Aorta (tissue), 5 donors: ENCODE results near the gene SELENOT. TPM values are rescaled to one million over a fixed set of nuclear protein-coding genes. Genes with fewer than 3 reads are reported as not detected.
"Not testable (repeated sequence)": the region's sequence is repeated elsewhere in the genome, so short reads cannot be mapped to it uniquely, and the experiment has no call there.

Source experiments
- ATAC-seq: fragments of 200-7000 bp; cut with Tn5 transposase; one replicate; pipeline ENCODE4 v1.9.1; 2022; ENCODE audit warnings: moderate library complexity; ENCODE audit not compliant: low FRiP score
- DNase-seq, 2 donors: peaks; one replicate each; pipeline ENCODE4 v3.0.0-alpha.2; 2020
- H3K27ac ChIP-seq, 2 donors: one replicate each; pipeline ENCODE4 v1.5.1; 2013; ENCODE audit warnings: low read length in 2 of 2, mild to moderate bottlenecking in 2 of 2, moderate library complexity in 2 of 2, control low read depth in 1 of 2, inconsistent platforms in 1 of 2, low read depth in 1 of 2
- H3K27me3 ChIP-seq, 2 donors: one replicate each; pipeline ENCODE4 v1.6.1; 2013; ENCODE audit warnings: control low read depth in 1 of 2, low read length in 1 of 2, mild to moderate bottlenecking in 1 of 2, moderate library complexity in 1 of 2; ENCODE audit not compliant: insufficient read depth in 2 of 2, control insufficient read depth in 1 of 2
- H3K36me3 ChIP-seq, 2 donors: one replicate each; pipeline ENCODE4 v1.6.1; 2013; ENCODE audit warnings: control low read depth in 1 of 2, low read length in 1 of 2, mild to moderate bottlenecking in 1 of 2; ENCODE audit not compliant: insufficient read depth in 2 of 2, control insufficient read depth in 1 of 2
- H3K4me1 ChIP-seq, 2 donors: one replicate each; pipeline ENCODE4 v1.6.1; 2013; ENCODE audit warnings: low read length in 2 of 2, control low read depth in 1 of 2, mild to moderate bottlenecking in 1 of 2, moderate library complexity in 1 of 2; ENCODE audit not compliant: insufficient read depth in 2 of 2, control insufficient read depth in 1 of 2
- H3K4me3 ChIP-seq, 2 donors: one replicate each; pipeline ENCODE4 v1.5.1; 2013; ENCODE audit warnings: low read length in 2 of 2, control low read depth in 1 of 2, mild to moderate bottlenecking in 1 of 2
- H3K9me3 ChIP-seq: one replicate; pipeline ENCODE4 v1.6.1; 2013; ENCODE audit warnings: mild to moderate bottlenecking, low read length; ENCODE audit not compliant: control insufficient read depth
- WGBS, 2 donors: extraction: QIAGEN DNeasy Blood & Tissue Kit; methylation state at CpG; one replicate each; pipeline ENCODE4 v1.1.7; 2013; 5-methylcytosine and 5-hydroxymethylcytosine counted together
- intact Hi-C, 2 donors: fragments of 100-400 bp; cut with DNase I; formaldehyde crosslinking; loops; one replicate each; pipeline versions ENCODE4 v1.14.2 to v1.15.0; 2022
- polyA plus RNA-seq, 2 donors: library from polyadenylated mRNA; stranded (reverse); fragments of 200-250 nt; gene quantifications; one replicate each; pipeline ENCODE4 v1.2.3, GENCODE V29; 2013
- total RNA-seq, 2 donors: library from RNA; stranded (reverse); fragmentation: NEBNext Ultra II Directional; extraction: Animal tissue kit (Norgen Biotek cat#: 25700); gene quantifications; one replicate each; pipeline ENCODE4 v1.2.1, GENCODE V29; 2021
- donor health status: healthy with polysubstance abuse.
- donor health status: Bipolar disorder and iron deficiency.
- donor health status: DM: no; HTN: no; CAD: no.
- donor health status: DM: no; HTN: no; CAD: no.
- donor health status: DM: yes; HTN: yes; CAD: no.

Gene SELENOT
- total and polyA plus RNA-seq, 4 donors: 60.8 to 93.0 (median 82.4) TPM

DNA sequence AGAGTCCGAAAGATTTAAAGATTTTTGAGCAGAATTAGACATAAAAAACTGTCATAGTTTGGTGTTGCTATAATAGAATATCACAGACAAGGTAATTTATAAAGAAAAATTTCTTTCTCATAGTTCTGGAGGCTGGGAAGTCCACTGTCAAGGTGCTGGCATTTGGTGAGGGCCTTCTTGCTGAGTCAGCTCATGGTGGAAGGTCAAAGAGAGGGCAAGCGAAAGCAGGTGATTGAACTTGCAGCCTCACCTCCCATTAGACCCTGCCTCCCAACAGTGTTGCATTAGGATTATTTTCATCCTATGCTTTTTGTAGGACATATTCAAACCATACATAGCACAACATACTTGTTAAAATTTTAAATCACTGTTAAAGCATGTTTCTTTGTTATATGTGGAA lies 9.9 kb downstream of the SELENOT start:
- no peak overlapping the region for H3K4me3 ChIP-seq
- no peaks in the 10 kb centered on the region for H3K9me3 ChIP-seq
- no peaks in the 10 kb centered on the region for H3K36me3 ChIP-seq
- H3K4me1 ChIP-seq: peaks cover 0 to 5% of the 10 kb centered on the region in 2 donors
- H3K27me3 ChIP-seq: no peaks in the 10 kb centered on the region
- 92 to 98% methylated on average over 2 of the region's 2 CpGs for WGBS, 2 donors
- ATAC-seq: no peak
- no peak overlapping the region for H3K27ac ChIP-seq
- no peak for DNase-seq
- intact Hi-C loops: no loop called here

DNA sequence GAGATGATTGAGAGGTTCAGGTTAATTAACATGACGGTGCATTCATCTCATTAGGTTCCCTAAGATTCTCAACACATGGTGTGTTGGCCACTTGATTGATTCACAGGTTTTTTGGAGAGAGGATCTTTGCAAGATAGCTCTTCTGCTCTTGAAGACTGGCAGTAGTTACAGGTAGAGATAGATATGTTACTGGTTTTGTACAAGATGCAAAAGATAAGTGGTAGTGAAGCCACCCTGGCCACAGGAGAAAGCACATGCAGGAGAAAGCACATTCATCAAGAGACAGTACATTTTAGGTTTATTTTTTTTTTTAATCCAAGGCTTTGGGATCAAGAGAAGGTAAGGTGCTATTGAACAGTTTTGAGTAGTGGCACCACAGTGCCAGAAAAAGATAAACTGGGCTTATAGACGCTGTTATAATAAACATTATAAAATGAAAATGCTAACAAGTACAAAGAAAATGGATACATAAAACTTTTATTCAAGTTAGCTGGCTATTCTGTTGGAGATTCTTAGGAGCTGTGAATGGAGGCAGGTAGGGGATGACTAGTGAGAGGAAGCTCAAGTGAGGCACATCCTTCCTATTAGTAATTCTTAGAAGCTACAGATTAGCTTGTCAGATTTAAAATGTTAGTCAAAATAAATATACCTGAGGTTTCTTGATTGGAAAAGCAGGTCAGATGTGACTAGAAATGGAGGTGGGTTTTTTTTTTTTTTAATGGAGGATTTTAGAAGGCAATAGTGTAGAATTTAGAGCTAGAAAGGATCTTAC lies 10.8 kb downstream of the SELENOT start:
- H3K27me3 ChIP-seq: no peaks in the 10 kb centered on the region
- H3K4me3 ChIP-seq: no peak overlapping the region
- H3K9me3 ChIP-seq: no peaks in the 10 kb centered on the region
- 90 to 95% methylated on average over 2 of the region's 2 CpGs for WGBS, 2 donors
- no peaks in the 10 kb centered on the region for H3K36me3 ChIP-seq
- H3K27ac ChIP-seq: no peak overlapping the region
- intact Hi-C loops: no loop called here
- DNase-seq (no peak), ATAC-seq (no peak)
- H3K4me1 ChIP-seq: peaks cover 0 to 5% of the 10 kb centered on the region in 2 donors

DNA sequence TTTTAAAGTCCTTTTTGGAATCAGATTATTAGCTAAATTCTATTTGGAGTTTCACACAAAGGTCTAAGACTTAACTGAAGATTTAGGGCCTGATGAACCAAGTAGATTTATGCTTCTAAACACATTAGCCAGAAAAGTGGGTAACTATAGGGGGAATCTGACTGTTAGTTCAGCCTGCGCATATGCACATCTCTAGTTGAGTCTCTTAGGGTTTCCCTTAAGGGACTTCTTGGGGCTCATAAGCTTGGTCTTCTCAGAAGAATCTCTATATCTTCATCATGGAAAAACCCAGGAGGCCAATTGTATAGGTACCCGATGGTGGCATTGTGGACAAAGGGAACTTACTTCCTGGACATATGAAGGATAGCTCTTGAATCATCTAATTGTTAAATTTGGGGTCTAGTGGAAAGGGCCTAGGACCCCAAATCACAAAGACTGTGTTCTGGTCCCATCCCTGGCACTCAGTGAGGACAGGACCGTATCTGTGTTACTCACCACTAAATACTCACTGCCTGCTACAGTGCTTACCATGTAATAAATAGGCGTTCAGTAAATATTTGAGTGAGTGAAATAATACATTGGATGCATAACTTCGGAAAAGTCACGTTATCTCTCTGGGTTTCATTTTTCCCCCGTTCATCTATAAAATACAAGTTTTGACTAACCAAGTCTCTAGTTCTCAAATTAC lies 17.0 kb downstream of the SELENOT start:
- WGBS, 2 donors: 90 to 91% methylated on average over 7 of the region's 7 CpGs
- H3K4me1 ChIP-seq: peaks cover 0 to 1% of the 10 kb centered on the region in 2 donors
- H3K4me3 ChIP-seq: no peak overlapping the region
- H3K27me3 ChIP-seq: no peaks in the 10 kb centered on the region
- no peak overlapping the region for H3K27ac ChIP-seq
- DNase-seq: no peak
- intact Hi-C loops: no loop called here
- no peaks in the 10 kb centered on the region for H3K9me3 ChIP-seq
- H3K36me3 ChIP-seq: no peaks in the 10 kb centered on the region
- no peak for ATAC-seq

DNA sequence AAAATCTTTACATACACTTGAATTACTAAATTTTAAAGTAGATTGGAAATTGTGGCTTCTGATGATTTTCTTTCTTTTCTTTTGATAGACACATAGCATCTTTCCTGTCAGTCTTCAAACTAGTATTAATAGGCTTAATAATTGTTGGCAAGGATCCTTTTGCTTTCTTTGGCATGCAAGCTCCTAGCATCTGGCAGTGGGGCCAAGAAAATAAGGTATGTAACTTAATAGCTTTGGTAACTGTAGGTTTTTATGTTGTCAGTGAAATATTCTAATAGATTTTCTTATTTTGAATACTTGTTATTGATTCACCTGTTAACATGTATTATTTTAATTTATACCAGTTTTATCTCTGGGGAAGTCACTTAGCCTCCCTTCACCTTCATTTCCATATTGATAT lies 19.8 kb downstream of the SELENOT start:
- H3K9me3 ChIP-seq, intact Hi-C loops, H3K27me3 ChIP-seq, H3K27ac ChIP-seq, H3K4me3 ChIP-seq, H3K4me1 ChIP-seq, ATAC-seq, DNase-seq, H3K36me3 ChIP-seq: not testable (repeated sequence)

DNA sequence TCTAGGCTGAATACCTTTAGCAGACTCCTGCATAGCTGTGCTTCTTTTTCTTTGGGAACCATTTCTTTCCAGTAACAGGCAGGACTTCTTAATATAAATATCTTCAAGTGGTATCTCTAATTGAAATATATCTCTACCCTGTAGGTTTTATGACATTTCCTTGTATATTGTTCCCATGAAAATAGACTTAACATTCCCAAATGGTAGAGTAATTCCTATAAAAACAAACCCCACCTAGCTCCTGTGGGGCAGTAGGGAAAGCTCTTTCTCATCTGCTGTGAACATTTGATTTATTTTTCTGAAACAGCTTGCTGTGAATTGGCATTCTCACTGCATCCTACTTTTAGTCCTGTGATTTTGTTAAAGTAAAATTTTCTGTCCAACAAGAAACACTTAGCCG lies 20.8 kb downstream of the SELENOT start:
- Histone ChIP-seq H3K27me3 (no peaks in the 10 kb centered on the region), H3K27ac (no peak overlapping the region), H3K36me3 (peaks cover 0 to 4% of the 10 kb centered on the region in 2 donors), H3K4me3 (no peak overlapping the region), H3K4me1 (peaks cover 0 to 1% of the 10 kb centered on the region in 2 donors), H3K9me3 (no peaks in the 10 kb centered on the region)
- intact Hi-C loops: no loop called here
- no peak for DNase-seq
- 53 to 63% methylated on average over 1 of the region's 1 CpG for WGBS, 2 donors
- no peak for ATAC-seq

DNA sequence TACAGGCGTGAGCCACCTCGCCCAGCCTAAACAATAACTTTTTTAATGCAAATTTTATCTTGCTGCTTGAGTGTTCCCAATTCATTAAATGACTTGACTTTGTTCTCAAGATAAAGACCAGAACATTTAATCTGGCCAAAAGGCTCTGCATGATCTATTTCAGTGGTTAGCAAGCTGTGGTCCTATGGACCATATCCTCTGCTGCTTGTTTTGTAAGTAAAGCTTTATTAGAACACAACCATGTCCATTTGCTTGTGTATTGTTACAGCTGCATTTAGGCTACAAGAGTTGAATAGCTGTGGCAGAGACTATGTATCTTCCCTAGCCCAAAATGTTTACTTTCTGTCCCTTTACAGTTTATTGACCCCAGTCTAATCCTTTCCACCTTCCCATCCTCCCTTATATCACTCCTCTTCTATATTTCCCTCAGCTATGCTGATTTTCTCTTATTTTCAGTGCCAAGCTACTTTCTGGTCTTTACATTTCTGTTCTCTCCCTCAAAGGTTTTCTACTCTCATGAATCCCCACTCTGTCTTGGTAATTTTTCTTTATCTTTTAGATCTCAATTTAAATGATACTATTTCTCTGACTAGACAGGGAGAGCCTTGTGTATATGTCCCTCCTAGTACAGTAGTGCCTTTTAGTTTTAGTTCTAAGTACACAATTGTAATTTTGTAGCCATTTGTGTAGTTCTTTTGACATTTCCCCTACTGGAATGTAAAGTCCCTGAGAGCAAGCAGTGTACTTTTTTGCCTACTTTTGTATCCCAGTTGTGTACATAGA lies 23.2 kb downstream of the SELENOT start:
- WGBS, 2 donors: 93 to 94% methylated on average over 2 of the region's 2 CpGs
- Histone ChIP-seq H3K27ac (no peak overlapping the region), H3K4me3 (no peak overlapping the region), H3K9me3 (no peaks in the 10 kb centered on the region), H3K4me1 (peaks cover 0 to 1% of the 10 kb centered on the region in 2 donors), H3K27me3 (no peaks in the 10 kb centered on the region), H3K36me3 (peaks cover 0 to 6% of the 10 kb centered on the region in 2 donors)
- ATAC-seq (no peak), DNase-seq (no peak)
- intact Hi-C loops: no loop called here

DNA sequence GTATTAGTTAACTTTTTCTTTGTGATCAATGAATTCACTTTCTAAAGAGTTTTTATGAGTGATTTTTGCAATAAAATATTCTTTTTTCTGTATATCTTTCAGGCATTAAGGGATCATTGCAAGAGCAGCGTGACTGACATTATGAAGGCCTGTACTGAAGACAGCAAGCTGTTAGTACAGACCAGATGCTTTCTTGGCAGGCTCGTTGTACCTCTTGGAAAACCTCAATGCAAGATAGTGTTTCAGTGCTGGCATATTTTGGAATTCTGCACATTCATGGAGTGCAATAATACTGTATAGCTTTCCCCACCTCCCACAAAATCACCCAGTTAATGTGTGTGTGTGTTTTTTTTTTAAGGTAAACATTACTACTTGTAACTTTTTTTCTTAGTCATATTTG lies 24.4 kb downstream of the SELENOT start:
- ATAC-seq: no peak
- no peak overlapping the region for H3K27ac ChIP-seq
- intact Hi-C loops: no loop called here
- H3K27me3 ChIP-seq: no peaks in the 10 kb centered on the region
- H3K9me3 ChIP-seq: no peaks in the 10 kb centered on the region
- no peak for DNase-seq
- H3K4me3 ChIP-seq: no peak overlapping the region
- peaks cover 0 to 10% of the 10 kb centered on the region in 2 donors for H3K36me3 ChIP-seq
- no peaks in the 10 kb centered on the region for H3K4me1 ChIP-seq
- WGBS, 2 donors: 7 to 16% methylated on average over 2 of the region's 2 CpGs

DNA sequence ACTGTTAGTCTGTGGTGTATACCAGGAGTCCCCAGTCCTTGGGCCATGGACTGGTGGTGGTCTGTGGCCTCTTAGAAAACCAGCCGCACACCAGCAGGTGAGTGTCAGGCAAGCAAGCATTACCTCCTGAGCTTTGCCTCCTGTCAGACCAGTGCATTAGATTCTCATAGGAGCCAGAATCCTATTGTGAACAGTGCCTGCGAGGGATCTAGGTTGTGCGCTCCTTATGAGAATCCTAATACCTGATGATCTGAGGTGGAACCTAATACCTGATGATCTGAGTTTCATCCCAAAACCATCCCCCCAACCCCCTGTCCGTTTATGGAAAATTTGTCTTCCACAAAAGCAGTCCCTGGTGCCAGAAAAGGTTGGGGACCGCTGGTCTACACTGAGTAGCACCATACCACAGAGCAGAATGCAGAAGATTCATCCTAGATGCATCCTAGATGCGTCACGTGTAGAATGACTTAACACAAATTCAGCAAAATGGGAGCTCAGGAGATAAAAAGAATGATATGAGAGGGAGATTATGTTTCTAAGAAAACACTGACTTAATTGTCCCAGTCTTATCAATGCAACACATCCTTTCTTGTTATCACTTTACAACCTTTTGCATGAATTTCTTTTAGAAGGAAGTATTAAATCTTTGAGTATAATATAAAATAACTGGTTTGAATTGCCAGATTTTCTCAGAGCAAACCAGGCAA lies 28.5 kb downstream of the SELENOT start:
- DNase-seq (no peak), ATAC-seq (no peak)
- no peak overlapping the region for H3K27ac ChIP-seq
- 91 to 93% methylated on average over 7 of the region's 7 CpGs for WGBS, 2 donors
- H3K27me3 ChIP-seq: no peaks in the 10 kb centered on the region
- H3K36me3 ChIP-seq: peaks cover 0 to 8% of the 10 kb centered on the region in 2 donors
- intact Hi-C loops: no loop called here
- H3K9me3 ChIP-seq: no peaks in the 10 kb centered on the region
- H3K4me3 ChIP-seq: no peak overlapping the region
- H3K4me1 ChIP-seq: no peaks in the 10 kb centered on the region
